GM19035 (cell line): Measurements from ENCODE around the gene SEC14L3.

Source experiments
- ATAC-seq: cut with Tn5 transposase; IDR thresholded peaks from one replicate; pipeline ENCODE4 v1.9.1; 2021; ENCODE audit not compliant: unreplicated experiment

Gene SEC14L3

GRCh38 chr22:30423959-30424533 lies 47.8 kb downstream of the SEC14L3 start:
- ATAC-seq = peak; percentile 89

- ATAC-seq = peak; percentile 32
Observed at GRCh38 chr22:30423301-30423958, 48.4 kb downstream of the SEC14L3 start.

- ATAC-seq = no peak
Observed at GRCh38 chr22:30422481-30423300, 49.1 kb downstream of the SEC14L3 start.

GRCh38 chr22:30421695-30422480 lies 49.9 kb downstream of the SEC14L3 start:
- no peak for ATAC-seq

GRCh38 chr22:30420347-30421125 lies 51.3 kb downstream of the SEC14L3 start:
- ATAC-seq = no peak

- ATAC-seq = no peak
Observed at GRCh38 chr22:30416837-30417236, 55.0 kb downstream of the SEC14L3 start.

- no peak for ATAC-seq
Observed at GRCh38 chr22:30416403-30416802, 55.4 kb downstream of the SEC14L3 start.

- no peak for ATAC-seq
Observed at GRCh38 chr22:30414525-30415047, 57.2 kb downstream of the SEC14L3 start.

- no peak for ATAC-seq
Observed at GRCh38 chr22:30413745-30414524, 57.9 kb downstream of the SEC14L3 start.

GRCh38 chr22:30413001-30413400 lies 58.8 kb downstream of the SEC14L3 start:
- ATAC-seq = no peak

GRCh38 chr22:30411780-30412179 lies 60.0 kb downstream of the SEC14L3 start:
- ATAC-seq = no peak
